Psoas muscle (tissue), 8 donors: ENCODE results near the gene ATP1B3. TPM values are rescaled to one million over a fixed set of nuclear protein-coding genes. Genes with fewer than 3 reads are reported as not detected.

ENCODE experiments used
- ATAC-seq, 4 donors: fragments of 200-7000 bp; cut with Tn5 transposase; one replicate each; pipeline ENCODE4 v1.9.1; 2020; ENCODE audit warnings: moderate library complexity in 3 of 4, mild to moderate bottlenecking in 2 of 4
- DNase-seq, 2 donors: peaks; one replicate each; pipeline ENCODE4 v3.0.0-alpha.2; 2020
- H3K27ac ChIP-seq: fragments of 200-600 bp; one replicate; pipeline ENCODE4 v1.8.0; 2022
- H3K27me3 ChIP-seq, 3 donors: fragments of 200-600 bp in 1 of 3; one replicate each; pipeline versions ENCODE4 v1.6.1 to v1.8.0; 2013 to 2022; ENCODE audit warnings: low read length in 2 of 3, mild to moderate bottlenecking in 2 of 3, moderate library complexity in 1 of 3; ENCODE audit not compliant: insufficient read depth in 3 of 3
- H3K36me3 ChIP-seq, 2 donors: fragments of 200-600 bp in 1 of 2; one replicate each; pipeline versions ENCODE4 v1.6.1 to v1.8.0; 2013 to 2022; ENCODE audit warnings: low read depth in 1 of 2, mild to moderate bottlenecking in 1 of 2, moderate library complexity in 1 of 2; ENCODE audit not compliant: insufficient read depth in 1 of 2
- H3K4me1 ChIP-seq: fragments of 200-600 bp; one replicate; pipeline ENCODE4 v1.8.0; 2022
- H3K4me3 ChIP-seq: fragments of 200-600 bp; one replicate; pipeline ENCODE4 v1.8.0; 2022; ENCODE audit warnings: mild to moderate bottlenecking
- H3K9me3 ChIP-seq: fragments of 200-600 bp; one replicate; pipeline ENCODE4 v1.8.0; 2022
- CTCF ChIP-seq: fragments of 200-600 bp; IDR thresholded peaks from one replicate; pipeline ENCODE4 v1.8.0; 2022; ENCODE audit warnings: antibody characterized with exemption
- WGBS, 3 donors: extraction: QIAGEN DNeasy Blood & Tissue Kit; methylation state at CpG; one replicate each; pipeline versions ENCODE4 v1.1.6 to v1.1.7; 2013; 5-methylcytosine and 5-hydroxymethylcytosine counted together
- intact Hi-C, 2 donors: fragments of 100-400 bp; cut with DNase I; formaldehyde crosslinking; loops; one replicate each; pipeline versions ENCODE4 v1.11.0 to v1.14.2; 2022
- polyA plus RNA-seq, 3 donors: library from polyadenylated mRNA; stranded (reverse); fragments of 200-250 nt; gene quantifications; one replicate each; pipeline ENCODE4 v1.2.3, GENCODE V29; 2013
- total RNA-seq, 4 donors: library from RNA; stranded (reverse); fragmentation: NEBNext Ultra II Directional in 2 of 4; extraction: Animal tissue kit (Norgen Biotek cat#: 25700) in 2 of 4; gene quantifications; one replicate each; pipeline versions ENCODE4 v1.2.1 to v1.2.4, GENCODE V29; 2021 to 2023
- donor health status: healthy with polysubstance abuse.
- donor health status: DM: no; HTN: no; CAD: no; lungs with moderate emphysema.
- donor health status: Bipolar disorder and iron deficiency.
- donor health status: healthy.
- donor health status: DM: yes; HTN: yes; CAD: no.
- donor health status: DM: no; HTN: no; CAD: no.
- donor health status: DM: no; HTN: no; CAD: no.
- donor health status: DM: yes; HTN: yes; CAD: no.

The ATP1B3 gene
- total and polyA plus RNA-seq, 7 donors = 19.9 to 68.2 (median 36.4) TPM

GRCh38 chr3:141898908-141899307 is 22.5 kb downstream of the ATP1B3 start:
- no peak for TF ChIP-seq CTCF
- 96 to 100% (median 99%) methylated on average over 1 of the region's 1 CpG for WGBS, 3 donors
- Histone ChIP-seq H3K4me3 (no peak overlapping the region), H3K9me3 (no peaks in the 10 kb centered on the region), H3K27me3 (no peaks in the 10 kb centered on the region), H3K27ac (no peak overlapping the region), H3K4me1 (no peaks in the 10 kb centered on the region), H3K36me3 (peaks cover 0 to 5% of the 10 kb centered on the region in 2 donors)
- ATAC-seq = no peak
- intact Hi-C loops = no loop called here
- no peak for DNase-seq

DNA sequence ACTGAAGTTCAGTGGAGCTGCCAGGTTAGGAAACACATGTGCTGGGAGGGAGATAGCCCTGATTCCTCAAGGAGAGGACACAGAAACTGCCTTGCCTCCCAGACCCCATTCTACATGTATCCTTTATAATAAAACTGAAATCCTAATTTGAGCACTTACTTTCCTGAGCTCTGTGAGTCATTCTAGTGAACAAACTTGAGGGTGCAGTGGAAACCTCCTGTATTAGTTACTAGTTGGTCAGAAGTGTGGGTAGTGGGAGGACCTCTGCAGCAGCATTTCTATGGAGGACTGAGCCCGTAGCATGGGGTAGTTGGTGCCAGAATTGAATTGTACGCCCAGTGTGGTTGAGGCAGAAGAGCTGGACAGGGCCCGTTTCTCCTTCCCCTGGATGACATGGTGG is 23.9 kb downstream of the ATP1B3 start:
- no peaks in the 10 kb centered on the region for H3K9me3 ChIP-seq
- no peaks in the 10 kb centered on the region for H3K27me3 ChIP-seq
- peaks cover 0 to 16% of the 10 kb centered on the region in 2 donors for H3K36me3 ChIP-seq
- DNase-seq = no peak
- no peaks in the 10 kb centered on the region for H3K4me1 ChIP-seq
- ATAC-seq = no peak
- 96 to 100% (median 97%) methylated on average over 3 of the region's 3 CpGs for WGBS, 3 donors
- no peak overlapping the region for H3K4me3 ChIP-seq
- intact Hi-C loops = no loop called here
- TF ChIP-seq CTCF = no peak
- no peak overlapping the region for H3K27ac ChIP-seq

DNA sequence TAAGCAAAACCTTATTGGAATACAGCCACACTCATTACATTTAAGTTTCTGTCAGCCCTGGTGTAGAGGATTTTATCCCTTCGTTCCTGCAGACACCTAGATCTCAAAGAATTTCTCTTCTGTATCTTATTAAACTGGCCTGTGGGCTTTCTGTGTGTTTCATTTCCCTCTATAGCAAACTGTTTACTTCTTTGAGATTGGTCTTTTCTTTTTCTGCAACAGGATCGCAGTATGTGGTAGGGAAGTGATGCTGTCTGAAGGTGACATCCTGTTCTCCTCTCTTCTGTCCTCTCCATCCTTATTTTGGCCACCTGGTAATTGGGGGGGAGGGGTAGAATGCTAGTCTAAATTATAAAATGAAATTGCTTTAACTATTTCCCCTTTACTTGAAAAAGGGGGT is 25.5 kb downstream of the ATP1B3 start:
- H3K36me3 ChIP-seq = peaks cover 0 to 29% of the 10 kb centered on the region in 2 donors
- TF ChIP-seq CTCF = no peak
- 83 to 91% (median 85%) methylated on average over 2 of the region's 2 CpGs for WGBS, 3 donors
- DNase-seq (no peak), ATAC-seq (no peak)
- intact Hi-C loops = no loop called here
- no peaks in the 10 kb centered on the region for H3K4me1 ChIP-seq
- H3K9me3 ChIP-seq = no peaks in the 10 kb centered on the region
- no peak overlapping the region for H3K4me3 ChIP-seq
- no peak overlapping the region for H3K27ac ChIP-seq
- H3K27me3 ChIP-seq = no peaks in the 10 kb centered on the region

DNA sequence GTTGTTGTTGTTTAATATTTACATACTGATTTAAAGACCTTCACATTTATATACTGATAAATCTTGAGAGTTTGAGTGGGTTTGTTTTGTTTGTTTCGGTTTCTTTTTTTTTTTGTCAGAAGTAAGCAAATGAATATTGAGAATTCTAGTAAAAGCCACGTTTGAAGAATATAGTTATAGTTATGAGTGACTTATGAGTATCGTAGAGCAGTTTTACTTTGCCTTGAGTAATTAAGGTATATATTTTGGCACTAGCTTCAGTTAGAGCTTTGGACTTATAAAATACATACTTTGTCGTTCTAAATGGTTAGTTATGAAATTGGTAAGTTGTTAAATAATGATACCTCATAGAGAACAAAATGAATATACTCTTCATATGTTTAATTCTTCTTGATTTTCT is 27.8 kb downstream of the ATP1B3 start:
- no peaks in the 10 kb centered on the region for H3K9me3 ChIP-seq
- ATAC-seq = no peak
- no peak overlapping the region for H3K27ac ChIP-seq
- DNase-seq = no peak
- H3K36me3 ChIP-seq = peaks cover 0 to 52% of the 10 kb centered on the region in 2 donors
- 79 to 91% (median 89%) methylated on average over 4 of the region's 4 CpGs for WGBS, 3 donors
- H3K4me3 ChIP-seq = no peak overlapping the region
- no peaks in the 10 kb centered on the region for H3K4me1 ChIP-seq
- H3K27me3 ChIP-seq = no peaks in the 10 kb centered on the region
- intact Hi-C loops = no loop called here
- no peak for TF ChIP-seq CTCF

GRCh38 chr3:141905129-141905528 is 28.7 kb downstream of the ATP1B3 start:
- no peak overlapping the region for H3K27ac ChIP-seq
- DNase-seq (no peak), ATAC-seq (no peak)
- intact Hi-C loops = no loop called here
- TF ChIP-seq CTCF = no peak
- H3K27me3 ChIP-seq = no peaks in the 10 kb centered on the region
- H3K4me3 ChIP-seq = no peak overlapping the region
- 91 to 97% (median 95%) methylated on average over 2 of the region's 2 CpGs for WGBS, 3 donors
- H3K9me3 ChIP-seq = no peaks in the 10 kb centered on the region
- H3K36me3 ChIP-seq = peaks cover 0 to 61% of the 10 kb centered on the region in 2 donors
- no peaks in the 10 kb centered on the region for H3K4me1 ChIP-seq
